Spleen (tissue), 11 donors: ENCODE measurements around the gene SDF2L1. TPM values are rescaled to one million over a fixed set of nuclear protein-coding genes. Genes with fewer than 3 reads are reported as not detected.
A peak's percentile ranks its signal among the peaks of the same experiment; 100 is the strongest.

Source experiments
- DNase-seq: peaks from one replicate; pipeline ENCODE4 v3.0.0-alpha.2; 2020
- H3K27ac ChIP-seq, 8 donors: fragments of 200-600 bp; sonication (generic) in 7 of 8; 1 replicate in 4 of 8; 2 replicates in 4 of 8; pipeline versions ENCODE4 v1.5.0 to v1.8.0; 2016 to 2021; ENCODE audit warnings: inconsistent platforms in 4 of 8, mild to moderate bottlenecking in 4 of 8, moderate library complexity in 1 of 8
- H3K27me3 ChIP-seq, 7 donors: fragments of 200-600 bp; sonication (generic) in 6 of 7; replicated peaks in 1 of 7; 1 replicate in 4 of 7; 2 replicates in 3 of 7; pipeline versions ENCODE4 v1.5.0 to v1.8.0; 2016 to 2021; ENCODE audit warnings: inconsistent platforms in 3 of 7, mild to moderate bottlenecking in 1 of 7
- H3K36me3 ChIP-seq, 6 donors: fragments of 200-600 bp; sonication (generic) in 5 of 6; 1 replicate in 4 of 6; 2 replicates in 2 of 6; pipeline versions ENCODE4 v1.5.0 to v1.8.0; 2016 to 2021; ENCODE audit warnings: inconsistent platforms in 2 of 6
- H3K4me1 ChIP-seq, 6 donors: fragments of 200-600 bp; sonication (generic) in 5 of 6; 1 replicate in 3 of 6; 2 replicates in 3 of 6; pipeline versions ENCODE4 v1.5.0 to v1.8.0; 2016 to 2021; ENCODE audit warnings: inconsistent platforms in 3 of 6
- H3K4me3 ChIP-seq, 8 donors: fragments of 200-600 bp; sonication (generic) in 7 of 8; 1 replicate in 4 of 8; 2 replicates in 4 of 8; pipeline versions ENCODE4 v1.5.0 to v1.8.0; 2016 to 2021; ENCODE audit warnings: inconsistent platforms in 4 of 8, mild to moderate bottlenecking in 4 of 8, moderate library complexity in 2 of 8
- H3K9me3 ChIP-seq, 8 donors: fragments of 200-600 bp; sonication (generic) in 7 of 8; 1 replicate in 4 of 8; 2 replicates in 4 of 8; pipeline versions ENCODE4 v1.5.0 to v1.8.0; 2016 to 2021; ENCODE audit warnings: inconsistent platforms in 4 of 8
- POLR2A ChIP-seq, 3 donors: fragments of 450-650 bp; IDR thresholded peaks; one replicate each; pipeline ENCODE4 v1.5.1; 2017; ENCODE audit warnings: antibody characterized with exemption in 3 of 3, mild to moderate bottlenecking in 1 of 3
- POLR2AphosphoS5 ChIP-seq, 3 donors: sonication (generic); formaldehyde crosslinking; IDR thresholded peaks; one replicate each; pipeline ENCODE4 v1.5.1; 2017; ENCODE audit warnings: antibody characterized with exemption in 3 of 3
- WGBS, 5 donors: extraction: QIAGEN DNeasy Blood & Tissue Kit in 3 of 5; methylation state at CpG; one replicate each; pipeline versions ENCODE4 v1.1.5 to v1.1.7; 2013 to 2018; 5-methylcytosine and 5-hydroxymethylcytosine counted together
- intact Hi-C: fragments of 100-400 bp; cut with DNase I; formaldehyde crosslinking; loops from one replicate; pipeline ENCODE4 v1.15.0; 2023; ENCODE audit warnings: low total_unique reads
- polyA plus RNA-seq, 3 donors: library from polyadenylated mRNA; stranded (reverse); fragments of 200-250 nt; gene quantifications; one replicate each; pipeline ENCODE4 v1.2.1, GENCODE V29; 2013
- total RNA-seq, 7 donors: library from RNA; depleted of rRNA in 3 of 7; stranded (reverse); fragments of >200 nt in 3 of 7; fragmentation: NEBNext Ultra II Directional in 4 of 7; extraction: Animal tissue kit (Norgen Biotek cat#: 25700) in 4 of 7; gene quantifications; one replicate each; pipeline versions ENCODE4 v1.1.0 to v1.2.1, GENCODE V29; 2016 to 2021
- TF ChIP-seq, protein P1 (sequence below), 11 experiments: fragments of 200-600 bp in 7 of 11; fragments of 450-650 bp in 4 of 11; sonication (generic) in 4 of 11; IDR thresholded peaks in 8 of 11; conservative IDR thresholded peaks in 3 of 11; 1 replicate in 7 of 11; 2 replicates in 4 of 11; pipeline versions ENCODE4 v1.4.0 to v1.8.0; 2016 to 2021; ENCODE audit warnings: antibody characterized with exemption in 11 of 11, inconsistent platforms in 4 of 11, mild to moderate bottlenecking in 1 of 11
- donor health status: healthy with polysubstance abuse.
- donor health status: DM: no; HTN: no; CAD: no; lungs with moderate emphysema.
- donor health status: DM: no; HTN: no; CAD: no.
- donor health status: Bipolar disorder and iron deficiency.
- donor health status: healthy.
- donor health status: DM: no; HTN: no; CAD: no.
- donor health status: DM: yes; HTN: yes; CAD: no.

The SDF2L1 gene
- total and polyA plus RNA-seq, 10 donors, result 16.6 to 51.9 (median 35.6) TPM

DNA sequence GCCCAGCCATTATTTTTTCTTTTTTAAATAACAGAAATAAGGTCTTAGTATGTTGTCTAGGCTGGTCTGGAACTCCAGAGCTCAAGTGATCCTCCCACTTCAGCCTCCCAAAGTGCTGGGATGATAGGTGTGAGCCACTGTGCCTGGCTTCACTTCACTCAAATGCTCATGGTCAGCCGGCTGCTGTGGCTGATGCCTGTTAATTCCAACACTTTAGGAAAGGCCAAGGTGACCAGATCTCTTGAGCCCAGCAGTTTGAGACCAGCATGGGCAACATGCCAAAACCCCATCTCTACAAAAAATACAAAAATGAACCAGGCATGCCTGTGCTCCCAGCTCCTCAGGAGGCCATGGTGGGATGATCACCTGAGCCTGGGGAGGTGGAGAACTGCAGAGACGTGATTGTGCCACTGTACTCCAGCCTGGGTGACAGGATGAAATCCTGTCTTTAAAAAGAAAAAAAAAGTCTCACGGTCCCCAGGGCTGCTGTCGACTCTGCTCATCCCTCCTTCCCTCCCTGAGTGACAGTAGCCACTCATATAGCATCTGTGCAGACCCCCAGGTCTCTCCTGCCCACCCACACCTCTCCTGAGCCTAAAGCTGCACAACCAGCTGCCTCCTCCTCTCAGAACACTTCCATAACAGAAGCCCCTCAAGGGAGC, 15.9 kb upstream of the SDF2L1 start:
- Histone ChIP-seq H3K4me3 (no peak overlapping the region), H3K27me3 (no peaks in the 10 kb centered on the region), H3K36me3 (peaks cover 0 to 70% (median 30%) of the 10 kb centered on the region in 6 donors), H3K9me3 (no peaks in the 10 kb centered on the region), H3K27ac (peak overlapping the region in 1 of 8 donors; percentile 24), H3K4me1 (peaks cover 15 to 90% (median 73%) of the 10 kb centered on the region in 6 donors)
- no peak for TF ChIP-seq POLR2A (IDR thresholded peaks at IDR 0.05)
- no peak for TF ChIP-seq POLR2AphosphoS5 (IDR thresholded peaks at IDR 0.05)
- TF ChIP-seq, protein P1, sequence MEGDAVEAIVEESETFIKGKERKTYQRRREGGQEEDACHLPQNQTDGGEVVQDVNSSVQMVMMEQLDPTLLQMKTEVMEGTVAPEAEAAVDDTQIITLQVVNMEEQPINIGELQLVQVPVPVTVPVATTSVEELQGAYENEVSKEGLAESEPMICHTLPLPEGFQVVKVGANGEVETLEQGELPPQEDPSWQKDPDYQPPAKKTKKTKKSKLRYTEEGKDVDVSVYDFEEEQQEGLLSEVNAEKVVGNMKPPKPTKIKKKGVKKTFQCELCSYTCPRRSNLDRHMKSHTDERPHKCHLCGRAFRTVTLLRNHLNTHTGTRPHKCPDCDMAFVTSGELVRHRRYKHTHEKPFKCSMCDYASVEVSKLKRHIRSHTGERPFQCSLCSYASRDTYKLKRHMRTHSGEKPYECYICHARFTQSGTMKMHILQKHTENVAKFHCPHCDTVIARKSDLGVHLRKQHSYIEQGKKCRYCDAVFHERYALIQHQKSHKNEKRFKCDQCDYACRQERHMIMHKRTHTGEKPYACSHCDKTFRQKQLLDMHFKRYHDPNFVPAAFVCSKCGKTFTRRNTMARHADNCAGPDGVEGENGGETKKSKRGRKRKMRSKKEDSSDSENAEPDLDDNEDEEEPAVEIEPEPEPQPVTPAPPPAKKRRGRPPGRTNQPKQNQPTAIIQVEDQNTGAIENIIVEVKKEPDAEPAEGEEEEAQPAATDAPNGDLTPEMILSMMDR (IDR thresholded peaks at IDR 0.05 in 8 of 11, conservative IDR thresholded peaks at IDR 0.05 in 3 of 11), result no peak
- 60 to 77% (median 67%) methylated on average over 4 of the region's 4 CpGs for WGBS, 5 donors
- intact Hi-C loops, result no loop called here
- DNase-seq, result no peak

DNA sequence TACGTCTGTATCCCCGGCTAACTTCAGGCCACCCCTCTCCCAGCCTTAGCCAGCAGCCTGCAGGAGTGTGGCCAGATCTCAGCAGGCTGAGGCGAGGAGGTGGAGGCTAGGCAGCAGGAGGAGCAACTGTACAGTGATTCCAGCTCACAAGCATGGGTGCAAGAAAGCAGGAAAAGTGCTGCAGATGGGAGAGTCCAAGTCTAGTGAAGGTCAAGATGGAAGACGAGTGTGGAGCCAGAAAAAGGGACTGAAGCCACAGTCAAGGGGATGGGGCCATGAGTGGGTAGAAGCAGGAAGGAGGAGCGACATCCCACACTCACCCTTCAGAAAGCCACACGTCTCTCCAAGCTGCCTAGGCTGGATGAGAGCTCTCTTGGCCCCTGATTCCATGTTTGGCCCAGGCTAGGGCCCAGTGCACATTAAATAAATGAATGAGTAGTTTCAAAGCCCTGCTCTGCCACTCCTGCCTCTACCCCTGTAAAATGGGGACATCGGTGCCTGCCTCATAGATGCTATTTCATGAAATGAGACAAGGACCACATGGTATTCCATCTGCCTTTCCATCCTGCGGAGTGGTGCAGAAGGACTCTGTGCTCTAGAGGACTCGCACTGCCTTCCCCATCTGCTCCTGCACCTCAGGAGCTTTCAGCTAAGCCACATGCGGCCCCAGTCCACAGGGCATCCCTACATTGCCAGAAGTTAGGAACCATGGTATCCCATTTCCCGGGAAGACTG, 15.2 kb upstream of the SDF2L1 start:
- Histone ChIP-seq H3K4me3 (no peak overlapping the region), H3K9me3 (no peaks in the 10 kb centered on the region), H3K36me3 (peaks cover 0 to 66% (median 30%) of the 10 kb centered on the region in 6 donors), H3K4me1 (peaks cover 15 to 85% (median 70%) of the 10 kb centered on the region in 6 donors), H3K27ac (peak overlapping the region in 1 of 8 donors; percentile 24), H3K27me3 (no peaks in the 10 kb centered on the region)
- intact Hi-C loops, result no loop called here
- 84 to 89% (median 87%) methylated on average over 11 of the region's 11 CpGs for WGBS, 5 donors
- TF ChIP-seq POLR2A (IDR thresholded peaks at IDR 0.05), result no peak
- TF ChIP-seq POLR2AphosphoS5 (IDR thresholded peaks at IDR 0.05), result peak; percentile 3 to 29 (median 20)
- TF ChIP-seq, protein P1 (IDR thresholded peaks at IDR 0.05 in 8 of 11, conservative IDR thresholded peaks at IDR 0.05 in 3 of 11), result no peak
- DNase-seq, result no peak

DNA sequence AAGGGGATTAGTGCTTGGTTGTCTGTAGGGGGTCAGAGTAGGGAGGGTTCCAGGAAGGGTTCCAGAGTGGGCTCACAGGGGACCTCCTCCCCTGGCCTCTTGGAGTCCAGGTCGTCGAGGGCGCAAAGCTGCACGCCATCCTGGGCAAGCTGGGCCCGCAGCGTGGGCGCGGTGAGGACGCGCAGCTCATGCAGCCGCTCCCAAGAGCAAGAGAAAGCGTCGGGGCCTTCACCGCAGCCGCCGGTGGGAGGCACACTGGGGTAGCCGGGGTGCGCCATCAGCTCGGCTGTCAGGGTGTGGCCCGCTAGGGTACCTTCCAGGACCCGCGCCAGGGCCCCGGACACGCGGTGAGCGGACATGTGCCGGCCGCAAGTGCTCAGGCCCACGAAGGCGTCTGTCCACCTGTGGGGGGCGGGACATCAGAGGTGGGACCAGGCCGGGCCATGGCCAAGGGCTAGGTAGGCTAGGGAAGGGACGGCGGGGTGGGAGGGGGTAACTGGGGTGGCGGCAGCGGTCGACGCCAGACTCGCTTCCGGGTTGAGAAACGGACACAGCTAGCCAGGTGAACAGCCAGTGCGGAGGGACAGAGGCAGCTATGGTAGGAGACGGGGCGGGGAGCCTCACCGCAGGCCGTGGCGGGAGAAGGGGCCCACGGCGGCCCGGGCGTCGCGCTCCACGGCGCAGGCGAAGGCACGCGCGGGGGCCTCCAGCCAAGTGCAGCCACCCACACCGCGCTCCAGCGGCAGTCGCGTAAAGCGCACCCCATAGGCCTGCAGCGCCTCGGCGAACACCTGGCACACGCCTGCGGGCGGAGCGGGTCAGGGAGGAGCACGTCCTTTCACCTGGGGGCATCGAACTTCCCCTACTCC, 13.5 kb upstream of the SDF2L1 start:
- peak; percentile 89 for DNase-seq
- Histone ChIP-seq H3K4me3 (peak overlapping the region; percentile 74 to 100 (median 99)), H3K9me3 (peaks cover 0 to 5% (median 0%) of the 10 kb centered on the region in 8 donors), H3K27ac (peak overlapping the region in 6 of 8 donors; percentile 82 to 97 (median 92)), H3K36me3 (peaks cover 0 to 49% (median 16%) of the 10 kb centered on the region in 6 donors), H3K4me1 (peaks cover 15 to 76% (median 56%) of the 10 kb centered on the region in 6 donors), H3K27me3 (no peaks in the 10 kb centered on the region)
- WGBS, 5 donors, result 71 to 84% (median 73%) methylated on average over 49 to 74 of the region's 74 CpGs
- intact Hi-C loops, result no loop called here
- TF ChIP-seq POLR2AphosphoS5 (IDR thresholded peaks at IDR 0.05) (peak in 1 of 3 donors; percentile 26), POLR2A (IDR thresholded peaks at IDR 0.05) (no peak)
- TF ChIP-seq, protein P1 (IDR thresholded peaks at IDR 0.05 in 8 of 11, conservative IDR thresholded peaks at IDR 0.05 in 3 of 11), result no peak
